SH-SY5Y (cell line): ENCODE results near the gene ALOX15.

ENCODE experiments used
- GATA2 ChIP-seq: IDR thresholded peaks from 2 replicates; pipeline ENCODE4 v1.6.1; 2011; ENCODE audit warnings: mild to moderate bottlenecking, low read depth, low read length
- GATA3 ChIP-seq: IDR thresholded peaks from 2 replicates; pipeline ENCODE4 v1.6.1; 2011; ENCODE audit warnings: low read depth, mild to moderate bottlenecking, low read length, moderate library complexity

DNA sequence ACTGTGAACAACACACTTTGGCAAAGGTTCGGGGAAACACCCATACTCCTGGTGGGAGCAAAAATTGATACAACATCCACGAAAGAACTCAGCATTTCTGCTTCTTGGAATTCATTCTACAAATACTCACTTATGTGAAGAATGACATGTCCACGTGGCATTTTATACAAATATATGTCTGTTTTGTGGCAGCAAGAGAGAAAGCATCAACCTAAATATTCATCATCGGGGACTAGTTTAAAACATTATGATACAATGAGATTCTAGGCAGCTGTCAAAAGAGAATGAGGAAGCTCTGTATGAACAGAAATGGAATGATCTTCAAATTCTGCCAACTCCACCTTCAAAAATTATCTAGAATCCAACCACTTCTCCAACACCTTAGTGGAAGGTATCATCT is 25.7 kb upstream of the ALOX15 start:
- no peak for TF ChIP-seq GATA2
- TF ChIP-seq GATA3 = no peak
